Endodermal cell (in vitro differentiated cells): Measurements from ENCODE around the gene EMC9. TPM values are rescaled to one million over a fixed set of nuclear protein-coding genes. Genes with fewer than 3 reads are reported as not detected.

ENCODE experiments used
- DNase-seq: peaks from one replicate; pipeline ENCODE4 v3.0.0-alpha.2; 2017
- H3K27ac ChIP-seq: 2 replicates; pipeline ENCODE4 v1.5.1; 2013; ENCODE audit warnings: mild to moderate bottlenecking, low read depth, low read length, moderate library complexity
- H3K27me3 ChIP-seq: 2 replicates; pipeline ENCODE4 v1.6.1; 2013; ENCODE audit warnings: mild to moderate bottlenecking, low read length, moderate library complexity; ENCODE audit not compliant: insufficient read depth, control insufficient read depth, poor library complexity, severe bottlenecking
- H3K36me3 ChIP-seq: 2 replicates; pipeline ENCODE4 v1.7.0; 2013; ENCODE audit warnings: mild to moderate bottlenecking, low read length, moderate library complexity; ENCODE audit not compliant: control insufficient read depth, insufficient read depth
- H3K4me1 ChIP-seq: one replicate; pipeline ENCODE4 v1.7.0; 2013; ENCODE audit warnings: low read length; ENCODE audit not compliant: control insufficient read depth, insufficient read depth
- H3K4me3 ChIP-seq: 2 replicates; pipeline ENCODE4 v1.5.1; 2013; ENCODE audit warnings: mild to moderate bottlenecking, low read length, moderate library complexity
- H3K9ac ChIP-seq: 2 replicates; pipeline ENCODE4 v1.6.1; 2013; ENCODE audit warnings: mild to moderate bottlenecking, low read length, moderate library complexity; ENCODE audit not compliant: poor library complexity, severe bottlenecking; ENCODE audit errors: extremely low read depth
- H3K9me3 ChIP-seq: 2 replicates; pipeline ENCODE4 v1.6.1; 2013; ENCODE audit warnings: mild to moderate bottlenecking, low read length, moderate library complexity; ENCODE audit not compliant: control insufficient read depth
- H3K27ac Mint-ChIP-seq: 2 replicates; pipeline ENCODE4 v1.8.0; 2020; ENCODE audit warnings: mixed read lengths
- H3K27me3 Mint-ChIP-seq: 2 replicates; pipeline ENCODE4 v1.8.0; 2021; ENCODE audit warnings: mild to moderate bottlenecking, mixed read lengths; ENCODE audit not compliant: insufficient read depth
- H3K36me3 Mint-ChIP-seq: 2 replicates; pipeline ENCODE4 v1.8.0; 2020; ENCODE audit warnings: low read depth, mixed read lengths
- H3K4me1 Mint-ChIP-seq: 2 replicates; pipeline ENCODE4 v1.8.0; 2020; ENCODE audit warnings: mixed read lengths
- H3K4me3 Mint-ChIP-seq: 2 replicates; pipeline ENCODE4 v1.8.0; 2020; ENCODE audit warnings: mild to moderate bottlenecking, moderate library complexity, mixed read lengths
- H3K9me3 Mint-ChIP-seq: 2 replicates; pipeline ENCODE4 v1.8.0; 2020; ENCODE audit warnings: mild to moderate bottlenecking, mixed read lengths
- WGBS, 2 experiments: methylation state at CpG; one replicate each; pipeline versions ENCODE4 v1.1.5 to v1.1.7; 2013; ENCODE audit warnings: missing lambda C conversion rate in 2 of 2, mixed read lengths in 1 of 2; ENCODE audit not compliant: insufficient coverage in 1 of 2, insufficient read length in 1 of 2; 5-methylcytosine and 5-hydroxymethylcytosine counted together
- total RNA-seq, 2 donors: library from RNA; stranded (reverse); fragmentation: NEBNext Ultra II Directional in 1 of 2; extraction: Animal tissue kit (Norgen Biotek cat#: 25700) in 1 of 2; gene quantifications; 2 replicates in 1 of 2; 3 replicates in 1 of 2; pipeline ENCODE4 v1.2.1, GENCODE V29; 2021
- TF ChIP-seq, protein P1 (sequence below): fragments of 200-600 bp; sonication (generic); conservative IDR thresholded peaks from 2 replicates; pipeline ENCODE4 v1.5.0; 2021; ENCODE audit warnings: antibody characterized with exemption, mild to moderate bottlenecking

The EMC9 gene
- total RNA-seq, 2 donors from 2014 or later: 34.0 to 39.5 TPM

- DNase-seq: no peak
- Histone ChIP-seq H3K36me3 (peaks cover 35% of the 10 kb centered on the region), H3K4me3 (no peak overlapping the region), H3K9me3 (no peaks in the 10 kb centered on the region), H3K27ac (no peak overlapping the region), H3K4me1 (no peaks in the 10 kb centered on the region), H3K27me3 (no peaks in the 10 kb centered on the region), H3K9ac (no peak overlapping the region)
- Mint-ChIP-seq H3K27ac (no peak overlapping the region), H3K4me1 (no peaks in the 10 kb centered on the region), H3K27me3 (no peaks in the 10 kb centered on the region), H3K9me3 (no peaks in the 10 kb centered on the region), H3K36me3 (peaks cover 54% of the 10 kb centered on the region), H3K4me3 (no peak overlapping the region)
- 91 to 93% methylated on average over 5 of the region's 5 CpGs for WGBS, 2 experiments
- TF ChIP-seq, protein P1, sequence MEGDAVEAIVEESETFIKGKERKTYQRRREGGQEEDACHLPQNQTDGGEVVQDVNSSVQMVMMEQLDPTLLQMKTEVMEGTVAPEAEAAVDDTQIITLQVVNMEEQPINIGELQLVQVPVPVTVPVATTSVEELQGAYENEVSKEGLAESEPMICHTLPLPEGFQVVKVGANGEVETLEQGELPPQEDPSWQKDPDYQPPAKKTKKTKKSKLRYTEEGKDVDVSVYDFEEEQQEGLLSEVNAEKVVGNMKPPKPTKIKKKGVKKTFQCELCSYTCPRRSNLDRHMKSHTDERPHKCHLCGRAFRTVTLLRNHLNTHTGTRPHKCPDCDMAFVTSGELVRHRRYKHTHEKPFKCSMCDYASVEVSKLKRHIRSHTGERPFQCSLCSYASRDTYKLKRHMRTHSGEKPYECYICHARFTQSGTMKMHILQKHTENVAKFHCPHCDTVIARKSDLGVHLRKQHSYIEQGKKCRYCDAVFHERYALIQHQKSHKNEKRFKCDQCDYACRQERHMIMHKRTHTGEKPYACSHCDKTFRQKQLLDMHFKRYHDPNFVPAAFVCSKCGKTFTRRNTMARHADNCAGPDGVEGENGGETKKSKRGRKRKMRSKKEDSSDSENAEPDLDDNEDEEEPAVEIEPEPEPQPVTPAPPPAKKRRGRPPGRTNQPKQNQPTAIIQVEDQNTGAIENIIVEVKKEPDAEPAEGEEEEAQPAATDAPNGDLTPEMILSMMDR: no peak
Measured at GRCh38 chr14:24176599-24176998, 35.2 kb upstream of the EMC9 start.

DNA sequence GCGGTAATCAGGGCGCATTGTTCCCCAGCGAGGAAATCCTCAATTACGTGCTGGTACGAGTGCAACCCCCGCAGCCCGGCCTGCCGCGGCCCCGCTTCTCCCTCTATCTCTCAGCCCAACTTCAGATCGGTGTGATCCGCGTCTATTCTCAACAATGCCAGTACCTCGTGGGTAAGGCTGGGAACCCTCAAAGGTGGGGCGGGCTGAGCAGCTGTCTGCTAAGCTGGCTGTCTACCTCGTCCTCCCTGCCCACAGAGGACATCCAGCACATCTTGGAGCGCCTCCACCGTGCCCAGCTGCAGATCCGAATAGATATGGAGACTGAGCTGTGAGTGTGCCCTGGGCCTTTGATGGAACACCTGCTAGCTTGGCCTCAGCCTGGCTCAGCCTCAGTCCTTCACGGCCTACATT, 31.5 kb upstream of the EMC9 start:
- no peak overlapping the region for H3K9ac ChIP-seq
- H3K27ac ChIP-seq: no peak overlapping the region
- no peaks in the 10 kb centered on the region for H3K4me1 ChIP-seq
- H3K36me3 ChIP-seq: peaks cover 7% of the 10 kb centered on the region
- no peak for DNase-seq
- peak overlapping the region; percentile 85 for H3K4me3 ChIP-seq
- no peaks in the 10 kb centered on the region for H3K27me3 ChIP-seq
- H3K36me3 Mint-ChIP-seq: peaks cover 29% of the 10 kb centered on the region
- TF ChIP-seq, protein P1: no peak
- 91 to 98% methylated on average over 11 to 20 of the region's 20 CpGs for WGBS, 2 experiments
- H3K9me3 Mint-ChIP-seq: no peaks in the 10 kb centered on the region
- no peaks in the 10 kb centered on the region for H3K4me1 Mint-ChIP-seq
- H3K9me3 ChIP-seq: no peaks in the 10 kb centered on the region
- H3K4me3 Mint-ChIP-seq: peak overlapping the region; percentile 76
- H3K27me3 Mint-ChIP-seq: no peaks in the 10 kb centered on the region
- H3K27ac Mint-ChIP-seq: no peak overlapping the region

GRCh38 chr14:24172261-24172860, 31.0 kb upstream of the EMC9 start:
- WGBS, 2 experiments: 78 to 80% methylated on average over 12 to 29 of the region's 30 CpGs
- peak overlapping the region; percentile 49 for H3K9ac ChIP-seq
- DNase-seq: peak; percentile 66
- peak overlapping the region; percentile 85 for H3K4me3 ChIP-seq
- Mint-ChIP-seq H3K4me1 (no peaks in the 10 kb centered on the region), H3K4me3 (peak overlapping the region; percentile 76), H3K9me3 (no peaks in the 10 kb centered on the region), H3K36me3 (peaks cover 25% of the 10 kb centered on the region), H3K27me3 (no peaks in the 10 kb centered on the region), H3K27ac (peak overlapping the region; percentile 67)
- H3K36me3 ChIP-seq: peaks cover 4% of the 10 kb centered on the region
- peak overlapping the region; percentile 60 for H3K27ac ChIP-seq
- TF ChIP-seq, protein P1: no peak
- H3K9me3 ChIP-seq: no peaks in the 10 kb centered on the region
- H3K27me3 ChIP-seq: no peaks in the 10 kb centered on the region
- H3K4me1 ChIP-seq: no peaks in the 10 kb centered on the region
